ENCODE results near the gene ACSF2. TPM values are rescaled to one million over a fixed set of nuclear protein-coding genes. Genes with fewer than 3 reads are reported as not detected.

ACSF2 gene
- total and polyA plus RNA-seq, 2 of the 13 experiments (the other 11 are each of a cell fraction or from before 2014, with no cell fraction given) = 87.3 to 109 TPM

DNA sequence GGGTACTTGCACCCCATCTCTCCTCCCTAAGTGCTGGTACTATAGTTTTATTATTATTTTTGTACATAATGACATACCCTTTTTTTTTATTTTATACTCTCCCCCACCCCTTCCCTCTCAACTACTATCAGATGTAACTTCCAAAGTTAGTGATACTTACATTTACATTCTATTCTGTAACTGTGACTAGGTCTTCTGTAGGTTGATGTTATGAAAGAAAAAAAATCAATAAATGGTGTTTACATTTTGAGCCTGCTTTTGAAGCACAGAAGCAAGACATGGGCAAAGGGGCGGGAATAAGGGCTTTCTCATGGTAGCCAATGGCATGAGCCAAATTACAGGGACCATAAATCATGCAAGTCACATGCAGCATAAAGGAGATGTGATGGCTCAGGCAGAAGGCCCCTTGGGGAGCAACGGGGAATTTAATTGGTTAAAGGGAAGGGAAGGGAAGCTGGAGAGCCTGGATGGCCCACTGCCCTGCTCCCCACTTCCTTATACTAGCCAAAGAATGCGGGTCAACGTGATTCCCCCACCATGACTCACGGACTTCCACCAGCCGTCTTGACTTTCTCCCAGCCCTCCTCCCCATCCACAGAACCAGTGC lies 2.4 kb upstream of the ACSF2 start (continued):
- TF ChIP-seq, protein P1, sequence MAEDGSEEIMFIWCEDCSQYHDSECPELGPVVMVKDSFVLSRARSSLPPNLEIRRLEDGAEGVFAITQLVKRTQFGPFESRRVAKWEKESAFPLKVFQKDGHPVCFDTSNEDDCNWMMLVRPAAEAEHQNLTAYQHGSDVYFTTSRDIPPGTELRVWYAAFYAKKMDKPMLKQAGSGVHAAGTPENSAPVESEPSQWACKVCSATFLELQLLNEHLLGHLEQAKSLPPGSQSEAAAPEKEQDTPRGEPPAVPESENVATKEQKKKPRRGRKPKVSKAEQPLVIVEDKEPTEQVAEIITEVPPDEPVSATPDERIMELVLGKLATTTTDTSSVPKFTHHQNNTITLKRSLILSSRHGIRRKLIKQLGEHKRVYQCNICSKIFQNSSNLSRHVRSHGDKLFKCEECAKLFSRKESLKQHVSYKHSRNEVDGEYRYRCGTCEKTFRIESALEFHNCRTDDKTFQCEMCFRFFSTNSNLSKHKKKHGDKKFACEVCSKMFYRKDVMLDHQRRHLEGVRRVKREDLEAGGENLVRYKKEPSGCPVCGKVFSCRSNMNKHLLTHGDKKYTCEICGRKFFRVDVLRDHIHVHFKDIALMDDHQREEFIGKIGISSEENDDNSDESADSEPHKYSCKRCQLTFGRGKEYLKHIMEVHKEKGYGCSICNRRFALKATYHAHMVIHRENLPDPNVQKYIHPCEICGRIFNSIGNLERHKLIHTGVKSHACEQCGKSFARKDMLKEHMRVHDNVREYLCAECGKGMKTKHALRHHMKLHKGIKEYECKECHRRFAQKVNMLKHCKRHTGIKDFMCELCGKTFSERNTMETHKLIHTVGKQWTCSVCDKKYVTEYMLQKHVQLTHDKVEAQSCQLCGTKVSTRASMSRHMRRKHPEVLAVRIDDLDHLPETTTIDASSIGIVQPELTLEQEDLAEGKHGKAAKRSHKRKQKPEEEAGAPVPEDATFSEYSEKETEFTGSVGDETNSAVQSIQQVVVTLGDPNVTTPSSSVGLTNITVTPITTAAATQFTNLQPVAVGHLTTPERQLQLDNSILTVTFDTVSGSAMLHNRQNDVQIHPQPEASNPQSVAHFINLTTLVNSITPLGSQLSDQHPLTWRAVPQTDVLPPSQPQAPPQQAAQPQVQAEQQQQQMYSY (CRISPR knock-in tag; IDR thresholded peaks at IDR 0.05) = no peak
- TF ChIP-seq, protein P2, sequence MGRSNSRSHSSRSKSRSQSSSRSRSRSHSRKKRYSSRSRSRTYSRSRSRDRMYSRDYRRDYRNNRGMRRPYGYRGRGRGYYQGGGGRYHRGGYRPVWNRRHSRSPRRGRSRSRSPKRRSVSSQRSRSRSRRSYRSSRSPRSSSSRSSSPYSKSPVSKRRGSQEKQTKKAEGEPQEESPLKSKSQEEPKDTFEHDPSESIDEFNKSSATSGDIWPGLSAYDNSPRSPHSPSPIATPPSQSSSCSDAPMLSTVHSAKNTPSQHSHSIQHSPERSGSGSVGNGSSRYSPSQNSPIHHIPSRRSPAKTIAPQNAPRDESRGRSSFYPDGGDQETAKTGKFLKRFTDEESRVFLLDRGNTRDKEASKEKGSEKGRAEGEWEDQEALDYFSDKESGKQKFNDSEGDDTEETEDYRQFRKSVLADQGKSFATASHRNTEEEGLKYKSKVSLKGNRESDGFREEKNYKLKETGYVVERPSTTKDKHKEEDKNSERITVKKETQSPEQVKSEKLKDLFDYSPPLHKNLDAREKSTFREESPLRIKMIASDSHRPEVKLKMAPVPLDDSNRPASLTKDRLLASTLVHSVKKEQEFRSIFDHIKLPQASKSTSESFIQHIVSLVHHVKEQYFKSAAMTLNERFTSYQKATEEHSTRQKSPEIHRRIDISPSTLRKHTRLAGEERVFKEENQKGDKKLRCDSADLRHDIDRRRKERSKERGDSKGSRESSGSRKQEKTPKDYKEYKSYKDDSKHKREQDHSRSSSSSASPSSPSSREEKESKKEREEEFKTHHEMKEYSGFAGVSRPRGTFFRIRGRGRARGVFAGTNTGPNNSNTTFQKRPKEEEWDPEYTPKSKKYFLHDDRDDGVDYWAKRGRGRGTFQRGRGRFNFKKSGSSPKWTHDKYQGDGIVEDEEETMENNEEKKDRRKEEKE (IDR thresholded peaks at IDR 0.05) = no peak
- no peak for TF ChIP-seq ZNF350 (CRISPR knock-in tag; IDR thresholded peaks at IDR 0.05; ENCODE audit: borderline replicate concordance, low read depth)
- TF ChIP-seq POLR2AphosphoS2 (IDR thresholded peaks at IDR 0.05; ENCODE audit: low read depth, low read length) = no peak
- TF ChIP-seq ZNF720 (CRISPR knock-in tag; IDR thresholded peaks at IDR 0.05) = no peak
- TF ChIP-seq, protein P3, sequence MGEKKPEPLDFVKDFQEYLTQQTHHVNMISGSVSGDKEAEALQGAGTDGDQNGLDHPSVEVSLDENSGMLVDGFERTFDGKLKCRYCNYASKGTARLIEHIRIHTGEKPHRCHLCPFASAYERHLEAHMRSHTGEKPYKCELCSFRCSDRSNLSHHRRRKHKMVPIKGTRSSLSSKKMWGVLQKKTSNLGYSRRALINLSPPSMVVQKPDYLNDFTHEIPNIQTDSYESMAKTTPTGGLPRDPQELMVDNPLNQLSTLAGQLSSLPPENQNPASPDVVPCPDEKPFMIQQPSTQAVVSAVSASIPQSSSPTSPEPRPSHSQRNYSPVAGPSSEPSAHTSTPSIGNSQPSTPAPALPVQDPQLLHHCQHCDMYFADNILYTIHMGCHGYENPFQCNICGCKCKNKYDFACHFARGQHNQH (CRISPR knock-in tag; IDR thresholded peaks at IDR 0.05) = no peak
- TF ChIP-seq ZFY (CRISPR knock-in tag; IDR thresholded peaks at IDR 0.05) = no peak; the same call in 1 of the 2 replicates
- TF ChIP-seq, protein P4, sequence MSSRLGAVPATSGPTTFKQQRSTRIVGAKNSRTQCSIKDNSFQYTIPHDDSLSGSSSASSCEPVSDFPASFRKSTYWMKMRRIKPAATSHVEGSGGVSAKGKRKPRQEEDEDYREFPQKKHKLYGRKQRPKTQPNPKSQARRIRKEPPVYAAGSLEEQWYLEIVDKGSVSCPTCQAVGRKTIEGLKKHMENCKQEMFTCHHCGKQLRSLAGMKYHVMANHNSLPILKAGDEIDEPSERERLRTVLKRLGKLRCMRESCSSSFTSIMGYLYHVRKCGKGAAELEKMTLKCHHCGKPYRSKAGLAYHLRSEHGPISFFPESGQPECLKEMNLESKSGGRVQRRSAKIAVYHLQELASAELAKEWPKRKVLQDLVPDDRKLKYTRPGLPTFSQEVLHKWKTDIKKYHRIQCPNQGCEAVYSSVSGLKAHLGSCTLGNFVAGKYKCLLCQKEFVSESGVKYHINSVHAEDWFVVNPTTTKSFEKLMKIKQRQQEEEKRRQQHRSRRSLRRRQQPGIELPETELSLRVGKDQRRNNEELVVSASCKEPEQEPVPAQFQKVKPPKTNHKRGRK (CRISPR knock-in tag; IDR thresholded peaks at IDR 0.05) = no peak
- no peak for TF ChIP-seq ISX (CRISPR knock-in tag; conservative IDR thresholded peaks at IDR 0.05)
- TF ChIP-seq KDM4B (CRISPR knock-in tag; IDR thresholded peaks at IDR 0.05) = no peak; the same call in 1 of the 2 replicates
- no peak for TF ChIP-seq RBM39 (IDR thresholded peaks at IDR 0.05; ENCODE audit: low read depth, low read length, poor library complexity, severe bottlenecking)
- TF ChIP-seq ZNF432 (CRISPR knock-in tag; IDR thresholded peaks at IDR 0.05; ENCODE audit: borderline replicate concordance) = no peak
- TF ChIP-seq RELA (CRISPR knock-in tag; IDR thresholded peaks at IDR 0.05) = no peak
- TF ChIP-seq ASH2L (IDR thresholded peaks at IDR 0.05; ENCODE audit: insufficient read length, low read depth, low read length) = peak; percentile 82
- no peak for TF ChIP-seq ATF7 (IDR thresholded peaks at IDR 0.05)
- no peak for TF ChIP-seq ATF7 (CRISPR knock-in tag; IDR thresholded peaks at IDR 0.05)

All from HepG2 (cell line).